GM18498 (cell line): ENCODE data around the gene NGRN.

Source experiments
- ATAC-seq: cut with Tn5 transposase; IDR thresholded peaks from one replicate; pipeline ENCODE4 v1.9.1; 2021; ENCODE audit warnings: mild to moderate bottlenecking, moderate library complexity; ENCODE audit not compliant: unreplicated experiment

The NGRN gene, protein sequence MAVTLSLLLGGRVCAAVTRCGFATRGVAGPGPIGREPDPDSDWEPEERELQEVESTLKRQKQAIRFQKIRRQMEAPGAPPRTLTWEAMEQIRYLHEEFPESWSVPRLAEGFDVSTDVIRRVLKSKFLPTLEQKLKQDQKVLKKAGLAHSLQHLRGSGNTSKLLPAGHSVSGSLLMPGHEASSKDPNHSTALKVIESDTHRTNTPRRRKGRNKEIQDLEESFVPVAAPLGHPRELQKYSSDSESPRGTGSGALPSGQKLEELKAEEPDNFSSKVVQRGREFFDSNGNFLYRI

DNA sequence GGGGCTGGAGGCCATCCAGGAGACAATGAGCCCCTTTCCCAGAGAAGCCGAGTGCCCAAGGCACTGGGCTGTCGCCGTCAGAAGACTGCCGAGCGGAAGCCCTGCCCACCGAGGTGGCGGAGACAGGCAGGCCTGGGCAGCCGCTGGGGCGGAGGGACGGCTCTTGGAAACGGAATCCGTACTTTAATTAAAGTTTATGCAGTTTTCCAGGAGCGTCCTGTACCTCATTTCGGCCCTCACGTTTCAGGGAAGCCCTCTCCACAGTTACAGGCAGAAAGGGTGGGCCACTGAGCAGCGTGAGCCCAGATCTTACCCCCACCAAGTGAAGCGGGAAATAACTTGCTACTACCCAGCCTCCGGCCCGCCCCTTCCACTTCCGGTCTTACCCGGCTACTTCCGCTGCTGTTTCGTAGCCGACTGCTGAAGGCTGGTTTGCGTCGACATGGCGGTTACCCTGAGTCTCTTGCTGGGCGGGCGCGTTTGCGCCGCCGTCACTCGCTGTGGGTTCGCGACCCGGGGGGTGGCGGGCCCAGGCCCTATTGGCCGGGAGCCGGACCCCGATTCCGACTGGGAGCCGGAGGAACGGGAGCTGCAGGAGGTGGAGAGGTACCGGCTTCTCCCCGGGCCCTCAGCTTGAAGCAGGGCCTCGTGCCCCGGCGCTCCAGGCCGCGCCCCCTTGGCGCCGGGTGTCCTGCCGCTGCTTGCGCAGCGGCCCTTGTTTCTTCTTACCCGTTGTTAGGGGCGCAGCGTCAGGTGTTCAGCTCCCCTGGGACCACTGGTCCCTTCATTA lies at the start of gene NGRN:
TSS of gene NGRN (plus strand) at position 402 of the 790 bp plus-strand sequence. CDS start at position 443, 41 bp downstream.
- ATAC-seq = peak; percentile 90

DNA sequence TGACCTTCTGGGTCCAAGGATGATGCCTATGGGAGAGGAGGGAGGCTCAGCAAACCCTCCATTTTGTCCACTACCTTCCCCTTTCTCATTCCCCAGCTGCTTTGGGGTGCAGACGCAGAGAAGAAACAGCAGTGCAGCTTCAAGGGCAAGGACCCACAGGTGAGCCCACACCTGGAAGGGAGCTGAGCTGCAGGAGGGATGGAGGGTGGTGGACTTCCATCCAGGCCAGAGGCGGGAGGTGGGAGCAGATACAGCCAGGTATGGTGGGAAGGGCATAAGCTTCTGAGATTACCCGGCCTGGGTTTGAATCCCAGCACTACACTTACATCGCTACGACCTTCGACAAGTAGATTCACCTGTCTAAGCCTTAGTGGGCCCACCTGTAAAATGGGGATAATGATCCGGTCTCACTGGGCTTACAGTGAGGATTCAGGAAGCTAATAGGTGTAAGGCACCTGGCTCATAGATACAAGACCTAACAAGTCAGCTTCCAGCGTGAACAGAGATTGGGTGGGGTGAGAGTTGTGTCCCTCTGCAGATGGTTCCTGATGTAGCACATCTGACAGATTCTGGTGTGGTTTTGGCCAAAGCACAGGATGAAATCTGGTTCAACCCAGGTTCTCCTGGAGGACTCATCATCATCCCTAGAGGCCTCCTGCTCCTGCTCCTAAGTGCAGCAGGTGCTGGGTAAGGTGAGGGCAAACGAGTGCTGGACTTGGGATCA lies 47.6 kb upstream of the NGRN start:
- no peak for ATAC-seq

DNA sequence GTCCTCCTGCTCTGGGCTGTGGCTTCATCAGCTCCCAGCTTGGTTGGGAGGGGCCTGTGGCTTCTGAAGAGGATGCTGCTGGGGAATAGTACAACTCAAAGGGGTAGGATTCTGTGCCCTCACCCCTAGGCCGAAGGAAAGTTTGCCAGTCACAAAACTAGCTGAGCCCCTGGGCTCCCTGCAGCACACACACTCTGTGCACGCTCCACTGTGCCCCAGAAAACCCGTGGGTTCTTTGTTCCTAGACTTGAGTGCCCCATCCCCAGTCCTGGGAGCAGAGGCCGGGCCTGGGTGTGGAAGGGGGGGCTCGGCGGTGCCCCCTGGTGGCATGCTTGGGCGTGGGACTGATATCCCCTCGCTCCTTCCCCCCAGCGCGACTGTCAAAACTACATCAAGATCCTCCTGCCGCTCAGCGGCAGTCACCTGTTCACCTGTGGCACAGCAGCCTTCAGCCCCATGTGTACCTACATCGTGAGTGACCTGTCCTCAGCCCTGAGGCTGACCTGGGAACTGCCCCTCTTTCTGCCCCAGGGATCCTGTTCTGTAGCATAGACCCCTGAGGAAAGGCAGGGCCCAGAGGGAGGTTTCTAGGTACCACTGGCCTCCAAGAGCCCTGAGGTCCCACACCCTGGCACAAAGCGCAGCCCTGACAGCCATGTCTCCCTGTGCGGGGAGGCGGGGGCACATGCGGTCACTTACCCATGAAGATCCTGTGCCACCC lies 45.9 kb upstream of the NGRN start:
- ATAC-seq = no peak

DNA sequence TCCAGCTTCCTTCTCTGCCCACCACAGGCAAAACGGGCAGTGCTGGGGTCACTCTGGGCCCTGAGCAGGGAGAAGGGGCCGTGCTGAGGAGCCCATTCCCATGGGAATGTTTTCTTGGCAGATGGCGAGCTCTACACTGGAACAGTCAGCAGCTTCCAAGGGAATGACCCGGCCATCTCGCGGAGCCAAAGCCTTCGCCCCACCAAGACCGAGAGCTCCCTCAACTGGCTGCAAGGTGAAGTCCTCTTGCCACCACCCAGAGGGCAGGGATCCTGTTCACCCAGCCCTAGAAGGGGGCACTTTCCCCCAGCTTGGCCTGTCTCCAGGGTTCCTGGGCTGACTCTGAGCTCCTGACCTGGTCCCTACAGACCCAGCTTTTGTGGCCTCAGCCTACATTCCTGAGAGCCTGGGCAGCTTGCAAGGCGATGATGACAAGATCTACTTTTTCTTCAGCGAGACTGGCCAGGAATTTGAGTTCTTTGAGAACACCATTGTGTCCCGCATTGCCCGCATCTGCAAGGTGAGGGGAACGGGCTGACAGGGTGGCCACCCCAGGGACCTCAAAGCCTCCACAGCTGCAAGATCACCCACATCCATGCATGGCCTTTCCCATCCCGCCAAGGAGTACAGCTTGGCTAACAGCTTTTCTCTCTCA lies 44.1 kb upstream of the NGRN start:
- ATAC-seq = no peak

DNA sequence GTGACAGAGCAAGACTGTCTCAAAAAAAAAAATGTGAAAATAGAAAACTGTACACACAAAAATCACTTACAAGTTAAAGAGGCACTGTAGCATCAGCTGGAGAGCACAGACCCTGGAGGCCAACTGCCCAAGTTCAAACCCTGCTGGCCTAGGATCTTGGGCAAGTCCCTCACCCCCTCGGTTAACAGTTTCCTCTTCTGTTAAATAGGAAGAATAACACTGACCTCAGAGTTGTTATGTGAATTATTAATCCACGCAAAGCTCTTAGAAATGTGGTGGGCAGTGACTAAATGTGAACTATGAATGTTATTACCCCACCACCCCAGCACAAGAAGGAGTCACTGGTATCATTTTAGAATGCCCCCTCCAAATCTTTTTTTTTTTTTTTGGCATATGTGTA lies 42.9 kb upstream of the NGRN start:
- ATAC-seq = no peak

DNA sequence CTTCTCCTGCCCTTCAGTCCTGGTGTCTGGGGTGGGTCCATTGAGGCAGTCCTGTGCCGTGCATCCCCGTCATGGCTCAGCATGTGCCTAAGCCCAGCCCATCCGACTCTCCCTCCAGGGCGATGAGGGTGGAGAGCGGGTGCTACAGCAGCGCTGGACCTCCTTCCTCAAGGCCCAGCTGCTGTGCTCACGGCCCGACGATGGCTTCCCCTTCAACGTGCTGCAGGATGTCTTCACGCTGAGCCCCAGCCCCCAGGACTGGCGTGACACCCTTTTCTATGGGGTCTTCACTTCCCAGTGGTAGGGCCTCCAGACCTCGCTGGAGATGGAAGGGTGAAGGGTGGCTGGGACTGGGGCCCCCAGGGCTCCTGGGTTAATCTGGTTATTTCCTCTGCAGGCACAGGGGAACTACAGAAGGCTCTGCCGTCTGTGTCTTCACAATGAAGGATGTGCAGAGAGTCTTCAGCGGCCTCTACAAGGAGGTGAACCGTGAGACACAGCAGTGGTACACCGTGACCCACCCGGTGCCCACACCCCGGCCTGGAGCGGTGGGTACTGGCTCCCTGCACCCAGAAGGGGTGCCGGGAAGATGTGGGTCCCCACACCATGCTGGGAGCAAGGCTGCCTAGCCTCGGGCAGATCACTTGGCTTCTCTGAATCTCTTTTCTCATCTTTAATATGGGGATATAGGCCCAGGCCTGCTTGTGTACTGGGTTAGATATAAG lies 41.9 kb upstream of the NGRN start:
- no peak for ATAC-seq

DNA sequence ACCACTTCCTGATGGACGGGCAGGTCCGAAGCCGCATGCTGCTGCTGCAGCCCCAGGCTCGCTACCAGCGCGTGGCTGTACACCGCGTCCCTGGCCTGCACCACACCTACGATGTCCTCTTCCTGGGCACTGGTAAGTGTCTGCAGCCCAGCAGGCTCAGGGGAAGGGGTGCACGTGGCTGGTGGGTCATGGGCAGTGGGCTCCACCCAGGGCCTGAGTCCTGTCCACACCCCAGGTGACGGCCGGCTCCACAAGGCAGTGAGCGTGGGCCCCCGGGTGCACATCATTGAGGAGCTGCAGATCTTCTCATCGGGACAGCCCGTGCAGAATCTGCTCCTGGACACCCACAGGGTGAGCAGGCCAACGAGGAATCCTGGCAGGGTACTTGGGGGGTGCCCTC lies 40.4 kb upstream of the NGRN start:
- ATAC-seq = no peak

DNA sequence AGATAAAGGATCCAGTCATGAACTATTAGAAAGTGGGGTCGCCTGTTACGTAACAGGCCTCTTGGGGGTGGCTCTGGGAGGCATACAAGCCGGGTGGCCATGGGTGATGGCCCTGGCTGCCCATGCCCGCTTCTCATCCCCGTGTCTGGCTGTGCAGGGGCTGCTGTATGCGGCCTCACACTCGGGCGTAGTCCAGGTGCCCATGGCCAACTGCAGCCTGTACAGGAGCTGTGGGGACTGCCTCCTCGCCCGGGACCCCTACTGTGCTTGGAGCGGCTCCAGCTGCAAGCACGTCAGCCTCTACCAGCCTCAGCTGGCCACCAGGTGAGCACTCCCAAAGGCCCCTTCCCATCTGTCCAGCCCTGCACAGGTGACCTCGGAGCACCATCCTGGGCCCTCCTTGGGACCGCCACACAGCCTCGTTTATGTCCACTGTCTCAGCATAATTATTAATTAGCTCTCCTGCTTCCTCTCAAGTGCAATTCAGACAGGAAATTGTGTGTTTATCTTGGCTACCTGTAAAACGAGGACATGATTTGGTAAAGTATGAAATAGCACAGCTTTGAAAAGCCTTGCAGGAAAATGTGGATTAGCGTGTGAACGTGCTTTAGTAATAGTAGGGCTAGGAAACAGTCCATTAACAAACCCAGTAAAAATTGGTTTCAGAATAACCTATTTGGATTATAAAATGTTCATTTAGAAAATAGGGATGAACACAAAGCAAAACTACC lies 39.8 kb upstream of the NGRN start:
- ATAC-seq = no peak

DNA sequence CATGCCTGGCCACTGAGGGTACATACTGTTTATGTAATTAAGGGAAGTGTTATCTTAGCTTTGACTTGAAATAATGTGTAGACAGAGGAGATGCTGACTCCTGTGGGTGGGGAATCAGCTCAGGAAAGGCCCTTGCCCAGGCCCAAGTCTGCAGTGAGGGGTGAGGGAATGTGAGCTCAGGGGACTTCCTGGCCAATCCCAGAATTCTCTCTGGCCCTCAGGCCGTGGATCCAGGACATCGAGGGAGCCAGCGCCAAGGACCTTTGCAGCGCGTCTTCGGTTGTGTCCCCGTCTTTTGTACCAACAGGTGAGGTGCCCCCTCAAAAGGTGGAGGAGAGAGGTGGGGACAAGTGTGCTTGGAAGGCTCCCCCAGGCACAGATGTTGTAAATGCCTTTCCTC lies 38.1 kb upstream of the NGRN start:
- no peak for ATAC-seq

DNA sequence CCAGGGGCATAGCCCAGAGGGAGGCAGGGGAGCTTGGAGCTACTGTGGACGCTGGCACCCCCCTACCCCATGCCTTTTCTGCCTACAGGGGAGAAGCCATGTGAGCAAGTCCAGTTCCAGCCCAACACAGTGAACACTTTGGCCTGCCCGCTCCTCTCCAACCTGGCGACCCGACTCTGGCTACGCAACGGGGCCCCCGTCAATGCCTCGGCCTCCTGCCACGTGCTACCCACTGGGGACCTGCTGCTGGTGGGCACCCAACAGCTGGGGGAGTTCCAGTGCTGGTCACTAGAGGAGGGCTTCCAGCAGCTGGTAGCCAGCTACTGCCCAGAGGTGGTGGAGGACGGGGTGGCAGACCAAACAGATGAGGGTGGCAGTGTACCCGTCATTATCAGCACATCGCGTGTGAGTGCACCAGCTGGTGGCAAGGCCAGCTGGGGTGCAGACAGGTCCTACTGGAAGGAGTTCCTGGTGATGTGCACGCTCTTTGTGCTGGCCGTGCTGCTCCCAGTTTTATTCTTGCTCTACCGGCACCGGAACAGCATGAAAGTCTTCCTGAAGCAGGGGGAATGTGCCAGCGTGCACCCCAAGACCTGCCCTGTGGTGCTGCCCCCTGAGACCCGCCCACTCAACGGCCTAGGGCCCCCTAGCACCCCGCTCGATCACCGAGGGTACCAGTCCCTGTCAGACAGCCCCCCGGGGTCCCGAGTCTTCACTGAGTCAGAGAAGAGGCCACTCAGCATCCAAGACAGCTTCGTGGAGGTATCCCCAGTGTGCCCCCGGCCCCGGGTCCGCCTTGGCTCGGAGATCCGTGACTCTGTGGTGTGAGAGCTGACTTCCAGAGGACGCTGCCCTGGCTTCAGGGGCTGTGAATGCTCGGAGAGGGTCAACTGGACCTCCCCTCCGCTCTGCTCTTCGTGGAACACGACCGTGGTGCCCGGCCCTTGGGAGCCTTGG lies 37.4 kb upstream of the NGRN start:
- ATAC-seq = no peak

DNA sequence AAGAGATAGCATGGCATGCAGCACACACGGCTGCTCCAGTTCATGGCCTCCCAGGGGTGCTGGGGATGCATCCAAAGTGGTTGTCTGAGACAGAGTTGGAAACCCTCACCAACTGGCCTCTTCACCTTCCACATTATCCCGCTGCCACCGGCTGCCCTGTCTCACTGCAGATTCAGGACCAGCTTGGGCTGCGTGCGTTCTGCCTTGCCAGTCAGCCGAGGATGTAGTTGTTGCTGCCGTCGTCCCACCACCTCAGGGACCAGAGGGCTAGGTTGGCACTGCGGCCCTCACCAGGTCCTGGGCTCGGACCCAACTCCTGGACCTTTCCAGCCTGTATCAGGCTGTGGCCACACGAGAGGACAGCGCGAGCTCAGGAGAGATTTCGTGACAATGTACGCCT lies 36.5 kb upstream of the NGRN start:
- ATAC-seq = no peak

DNA sequence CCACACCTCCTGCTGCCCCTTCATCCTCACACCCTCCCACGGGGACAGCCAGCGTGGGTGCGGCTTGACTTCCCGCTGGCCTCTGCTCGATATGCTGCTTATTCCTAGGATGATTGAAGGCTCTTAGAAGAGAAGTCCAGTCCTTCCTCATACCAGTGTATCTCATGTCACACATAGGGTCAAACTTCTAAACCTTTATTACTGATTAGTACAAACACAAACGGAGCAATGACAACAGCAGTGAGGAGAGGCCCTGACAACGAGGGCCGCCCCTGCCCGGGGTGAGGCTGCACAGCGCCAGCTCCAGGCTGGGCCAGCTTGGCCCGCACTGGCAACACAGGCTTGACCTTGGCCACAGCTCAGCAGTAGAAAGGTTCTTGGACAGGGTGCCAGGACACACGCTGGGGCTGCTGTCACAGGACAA lies 35.4 kb upstream of the NGRN start:
- ATAC-seq = no peak

DNA sequence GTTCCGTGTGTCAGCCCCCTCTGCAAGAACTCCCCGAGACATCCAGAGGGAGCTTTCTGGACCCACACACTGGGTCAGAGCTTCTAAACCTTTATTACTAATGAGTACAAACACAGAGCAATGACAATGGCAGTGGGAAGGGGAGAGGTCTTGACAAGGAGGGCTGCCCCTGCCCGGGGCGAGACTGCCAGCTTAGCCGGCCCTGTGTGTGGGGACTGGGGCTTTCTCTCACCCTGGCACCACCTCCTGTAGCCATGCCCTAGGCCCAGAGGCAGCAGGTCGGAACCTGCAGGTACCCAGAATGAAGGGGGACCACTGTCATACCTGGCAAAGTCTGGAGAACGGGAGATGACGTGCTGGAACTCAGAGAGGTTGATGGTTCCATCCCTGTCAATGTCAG lies 34.9 kb upstream of the NGRN start:
- ATAC-seq = no peak

DNA sequence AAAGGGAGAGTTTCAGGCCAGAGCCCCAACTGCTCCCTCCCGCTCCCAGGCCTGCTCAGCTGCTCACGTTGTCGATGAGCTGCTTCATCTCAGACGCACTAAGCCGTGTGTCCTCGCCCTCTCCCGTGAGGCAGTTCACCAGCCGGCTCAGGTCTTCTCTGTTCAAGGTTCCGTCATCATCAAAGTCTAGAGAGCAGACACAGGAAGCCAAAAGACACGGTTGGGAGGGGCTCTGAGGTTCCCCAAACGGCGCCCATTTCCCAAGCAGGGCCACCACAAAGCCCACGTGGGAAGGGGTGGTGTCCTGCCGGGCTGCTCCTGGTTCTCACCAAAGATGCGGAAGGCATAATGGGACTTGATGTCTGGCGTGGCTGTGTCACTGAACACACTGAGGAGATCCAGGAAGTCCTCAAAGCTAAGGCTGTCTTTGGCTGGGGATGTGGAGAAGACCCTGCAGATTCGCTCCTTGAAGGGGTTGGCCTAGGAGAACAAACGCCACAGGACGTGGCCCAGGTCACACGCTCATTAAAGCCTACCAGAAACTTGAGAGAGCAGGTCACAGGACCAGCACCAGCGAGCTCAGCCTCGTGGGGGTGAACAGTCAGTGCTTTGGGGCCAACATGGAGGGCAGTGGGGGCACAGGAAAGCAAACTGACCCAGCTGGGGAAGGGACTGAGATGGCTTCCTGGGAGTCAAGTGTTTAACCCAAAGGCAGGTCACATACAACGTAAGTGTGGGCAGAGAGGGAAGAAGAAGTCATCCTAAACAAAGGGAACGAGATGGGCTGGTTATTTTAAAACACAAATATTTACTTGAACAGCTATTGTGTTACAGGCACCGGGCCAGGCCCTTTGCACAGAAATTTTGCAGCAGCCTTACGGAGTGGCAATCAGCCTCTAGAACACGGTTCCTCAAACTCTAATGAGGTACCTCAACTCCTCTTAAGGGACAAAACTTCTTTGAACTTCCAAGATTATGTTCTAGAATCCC lies 34.1 kb upstream of the NGRN start:
- peak; percentile 18 for ATAC-seq

DNA sequence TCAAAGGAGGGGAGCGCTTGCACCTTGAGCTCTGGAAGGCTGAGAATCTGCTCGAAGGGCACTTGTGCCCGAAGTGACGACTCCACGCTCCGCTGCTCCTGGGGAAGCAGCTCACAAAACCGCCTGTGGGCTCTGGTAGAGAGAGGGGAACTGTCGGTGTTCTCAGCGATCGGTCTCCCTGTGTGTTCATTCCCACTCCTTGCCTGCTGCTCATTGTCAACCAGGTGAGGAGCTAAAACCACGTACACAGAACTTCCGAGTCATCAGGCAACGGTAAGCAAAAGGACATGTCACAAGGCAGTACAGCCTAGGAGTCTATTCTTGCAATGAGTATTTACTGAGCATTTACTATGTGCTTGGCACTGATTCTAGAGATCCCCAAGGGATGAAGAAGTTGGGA lies 33.3 kb upstream of the NGRN start:
- no peak for ATAC-seq

DNA sequence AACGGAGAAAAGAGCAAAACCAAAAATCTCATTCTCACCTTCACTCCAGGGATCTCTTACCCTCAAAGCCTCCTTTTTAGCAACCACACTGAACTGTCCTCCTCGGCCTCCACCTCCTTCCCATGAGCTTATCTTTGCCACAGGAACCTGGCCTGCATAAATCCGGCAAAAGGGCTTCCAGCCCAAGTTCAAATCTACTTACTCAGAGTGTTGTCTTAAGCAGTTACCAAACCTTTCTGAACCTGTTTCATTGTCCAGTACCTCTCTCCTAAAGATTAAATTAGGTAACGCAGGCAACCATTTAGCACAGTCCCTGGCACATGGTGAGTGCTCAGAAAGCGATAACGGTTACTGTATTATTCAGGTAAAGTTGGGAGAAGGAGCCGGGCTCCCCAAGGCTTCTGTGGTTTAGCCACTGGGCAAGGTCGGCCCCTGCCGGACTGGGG lies 32.5 kb upstream of the NGRN start:
- no peak for ATAC-seq
